ENCODE results near the gene TCP11L1.

TCP11L1 gene

GRCh38 chr11:33039274-33040032, at the start of gene TCP11L1:
Gene TCP11L1, plus strand, starts transcription at chr11:33039572. Its CDS starts 4,202 bp downstream, at chr11:33043774.
- no peak for TF ChIP-seq JUND (IDR thresholded peaks at IDR 0.05; ENCODE audit: low read depth)
- peak in 1 of 2 experiments; percentile 73 for DNase-seq (ENCODE audit: low read depth in 1 of 2, low spot score in 1 of 2)
- in situ Hi-C loops (cut with HindIII; ENCODE audit: low pct_unique_long_range_greater_than_20kb, low sequenced_read_pairs), result no loop called here

- in situ Hi-C loops (cut with HindIII; ENCODE audit: low pct_unique_long_range_greater_than_20kb, low sequenced_read_pairs), result no loop called here
- no peak for DNase-seq (ENCODE audit: low read depth in 1 of 2, low spot score in 1 of 2)
- no peak for TF ChIP-seq JUND (IDR thresholded peaks at IDR 0.05; ENCODE audit: low read depth)
These were observed 48.9 kb upstream of the TCP11L1 start for GRCh38 chr11:32990481-32990880.

GRCh38 chr11:32991427-32991826, 47.9 kb upstream of the TCP11L1 start:
- no peak for DNase-seq (ENCODE audit: low read depth in 1 of 2, low spot score in 1 of 2)
- TF ChIP-seq JUND (IDR thresholded peaks at IDR 0.05; ENCODE audit: low read depth), result no peak
- in situ Hi-C loops (cut with HindIII; ENCODE audit: low pct_unique_long_range_greater_than_20kb, low sequenced_read_pairs), result no loop called here

- in situ Hi-C loops (cut with HindIII; ENCODE audit: low pct_unique_long_range_greater_than_20kb, low sequenced_read_pairs), result no loop called here
- DNase-seq (ENCODE audit: low read depth in 1 of 2, low spot score in 1 of 2), result no peak
- no peak for TF ChIP-seq JUND (IDR thresholded peaks at IDR 0.05; ENCODE audit: low read depth)
These were observed 47.5 kb upstream of the TCP11L1 start for GRCh38 chr11:32991898-32992297.

- no peak for TF ChIP-seq JUND (IDR thresholded peaks at IDR 0.05; ENCODE audit: low read depth)
- in situ Hi-C loops (cut with HindIII; ENCODE audit: low pct_unique_long_range_greater_than_20kb, low sequenced_read_pairs), result no loop called here
- DNase-seq (ENCODE audit: low read depth in 1 of 2, low spot score in 1 of 2), result no peak
These were observed 39.2 kb upstream of the TCP11L1 start for GRCh38 chr11:33000181-33000580.

- no peak for DNase-seq (ENCODE audit: low read depth in 1 of 2, low spot score in 1 of 2)
- no peak for TF ChIP-seq JUND (IDR thresholded peaks at IDR 0.05; ENCODE audit: low read depth)
- in situ Hi-C loops (cut with HindIII; ENCODE audit: low pct_unique_long_range_greater_than_20kb, low sequenced_read_pairs), result no loop called here
These were observed 38.1 kb upstream of the TCP11L1 start for GRCh38 chr11:33001281-33001680.

- DNase-seq (ENCODE audit: low read depth in 1 of 2, low spot score in 1 of 2), result no peak
- no peak for TF ChIP-seq JUND (IDR thresholded peaks at IDR 0.05; ENCODE audit: low read depth)
- in situ Hi-C loops (cut with HindIII; ENCODE audit: low pct_unique_long_range_greater_than_20kb, low sequenced_read_pairs), result no loop called here
These were observed 37.4 kb upstream of the TCP11L1 start for GRCh38 chr11:33001751-33002542.

GRCh38 chr11:33005175-33005574, 34.2 kb upstream of the TCP11L1 start:
- DNase-seq (ENCODE audit: low read depth in 1 of 2, low spot score in 1 of 2), result no peak
- TF ChIP-seq JUND (IDR thresholded peaks at IDR 0.05; ENCODE audit: low read depth), result no peak
- in situ Hi-C loops (cut with HindIII; ENCODE audit: low pct_unique_long_range_greater_than_20kb, low sequenced_read_pairs), result no loop called here

- in situ Hi-C loops (cut with HindIII; ENCODE audit: low pct_unique_long_range_greater_than_20kb, low sequenced_read_pairs), result no loop called here
- DNase-seq (ENCODE audit: low read depth in 1 of 2, low spot score in 1 of 2), result no peak
These were observed 33.4 kb upstream of the TCP11L1 start for GRCh38 chr11:33006010-33006409.

GRCh38 chr11:33013755-33014154, 25.6 kb upstream of the TCP11L1 start:
- no peak for TF ChIP-seq JUND (IDR thresholded peaks at IDR 0.05; ENCODE audit: low read depth)
- no peak for DNase-seq (ENCODE audit: low read depth in 1 of 2, low spot score in 1 of 2)
- in situ Hi-C loops (cut with HindIII; ENCODE audit: low pct_unique_long_range_greater_than_20kb, low sequenced_read_pairs), result no loop called here

More at GRCh38 chr11:33006010-33006409, 33.4 kb upstream of the TCP11L1 start:
- no peak for TF ChIP-seq JUND (IDR thresholded peaks at IDR 0.05; ENCODE audit: low read depth)

GRCh38 chr11:33015621-33016551, 23.5 kb upstream of the TCP11L1 start, which contains the start of gene DEPDC7:
Gene DEPDC7, plus strand, starts transcription at chr11:33015878. Its CDS starts 78 bp downstream, at chr11:33015956.
- DNase-seq (ENCODE audit: low read depth in 1 of 2, low spot score in 1 of 2), result peak; percentile 73 to 86
- no peak for TF ChIP-seq JUND (IDR thresholded peaks at IDR 0.05; ENCODE audit: low read depth)
- in situ Hi-C loops (cut with HindIII; ENCODE audit: low pct_unique_long_range_greater_than_20kb, low sequenced_read_pairs), result no loop called here

GRCh38 chr11:33016654-33017053, 22.7 kb upstream of the TCP11L1 start:
- no peak for DNase-seq (ENCODE audit: low read depth in 1 of 2, low spot score in 1 of 2)
- in situ Hi-C loops (cut with HindIII; ENCODE audit: low pct_unique_long_range_greater_than_20kb, low sequenced_read_pairs), result no loop called here
- no peak for TF ChIP-seq JUND (IDR thresholded peaks at IDR 0.05; ENCODE audit: low read depth)
